GM20000 (cell line): Measurements from ENCODE around the gene ANKRD13D.

ENCODE experiments used
- DNase-seq: peaks from one replicate; pipeline ENCODE4 v3.0.0; 2012; ENCODE audit warnings: low spot score
- TF ChIP-seq, protein P1 (sequence below): IDR thresholded peaks from 2 replicates; pipeline ENCODE4 v1.5.1; 2012; ENCODE audit warnings: mild to moderate bottlenecking, control low read depth; ENCODE audit errors: extremely low read depth, missing control alignments

Gene ANKRD13D

DNA sequence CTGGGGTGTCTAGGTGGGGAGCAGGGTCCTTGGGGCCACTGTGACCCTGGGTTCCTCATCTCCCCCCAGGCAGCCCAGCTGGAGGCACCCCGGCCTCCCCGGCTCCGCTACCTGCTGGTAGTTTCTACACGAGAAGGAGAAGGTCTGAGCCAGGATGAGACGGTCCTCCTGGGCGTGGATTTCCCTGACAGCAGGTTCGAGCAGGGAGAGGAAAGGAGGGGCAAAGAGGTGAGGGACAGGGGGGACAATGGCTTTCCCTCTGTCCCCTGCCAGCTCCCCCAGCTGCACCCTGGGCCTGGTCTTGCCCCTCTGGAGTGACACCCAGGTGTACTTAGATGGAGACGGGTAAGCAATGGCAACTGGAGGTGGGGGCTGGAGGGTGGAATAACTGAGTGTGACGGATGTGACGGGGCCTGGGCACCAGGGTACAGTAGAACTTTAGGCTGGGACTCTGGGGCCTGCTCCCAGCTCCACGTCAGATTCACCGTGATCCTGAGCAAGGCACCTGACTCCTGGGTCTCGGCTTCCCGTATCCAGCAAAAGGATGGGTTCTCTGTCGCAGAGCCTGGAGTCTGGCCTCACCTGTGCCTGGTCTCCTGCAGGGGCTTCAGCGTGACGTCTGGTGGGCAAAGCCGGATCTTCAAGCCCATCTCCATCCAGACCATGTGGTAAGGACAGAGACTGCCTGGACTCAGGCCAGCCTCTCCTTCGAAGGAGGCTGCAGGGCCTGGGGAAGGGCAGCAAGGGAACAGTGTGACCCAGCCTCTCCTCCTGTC, 17.9 kb downstream of the ANKRD13D start:
- DNase-seq, result no peak
- TF ChIP-seq, protein P1, sequence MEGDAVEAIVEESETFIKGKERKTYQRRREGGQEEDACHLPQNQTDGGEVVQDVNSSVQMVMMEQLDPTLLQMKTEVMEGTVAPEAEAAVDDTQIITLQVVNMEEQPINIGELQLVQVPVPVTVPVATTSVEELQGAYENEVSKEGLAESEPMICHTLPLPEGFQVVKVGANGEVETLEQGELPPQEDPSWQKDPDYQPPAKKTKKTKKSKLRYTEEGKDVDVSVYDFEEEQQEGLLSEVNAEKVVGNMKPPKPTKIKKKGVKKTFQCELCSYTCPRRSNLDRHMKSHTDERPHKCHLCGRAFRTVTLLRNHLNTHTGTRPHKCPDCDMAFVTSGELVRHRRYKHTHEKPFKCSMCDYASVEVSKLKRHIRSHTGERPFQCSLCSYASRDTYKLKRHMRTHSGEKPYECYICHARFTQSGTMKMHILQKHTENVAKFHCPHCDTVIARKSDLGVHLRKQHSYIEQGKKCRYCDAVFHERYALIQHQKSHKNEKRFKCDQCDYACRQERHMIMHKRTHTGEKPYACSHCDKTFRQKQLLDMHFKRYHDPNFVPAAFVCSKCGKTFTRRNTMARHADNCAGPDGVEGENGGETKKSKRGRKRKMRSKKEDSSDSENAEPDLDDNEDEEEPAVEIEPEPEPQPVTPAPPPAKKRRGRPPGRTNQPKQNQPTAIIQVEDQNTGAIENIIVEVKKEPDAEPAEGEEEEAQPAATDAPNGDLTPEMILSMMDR, result no peak

- TF ChIP-seq, protein P1, result no peak
- no peak for DNase-seq
Observed at GRCh38 chr11:67307545-67308001, 18.5 kb downstream of the ANKRD13D start.

- no peak for DNase-seq
- TF ChIP-seq, protein P1, result no peak
Observed at GRCh38 chr11:67308031-67308866, 19.1 kb downstream of the ANKRD13D start.

- TF ChIP-seq, protein P1, result no peak
Observed at GRCh38 chr11:67309166-67309565, 20.1 kb downstream of the ANKRD13D start.

DNA sequence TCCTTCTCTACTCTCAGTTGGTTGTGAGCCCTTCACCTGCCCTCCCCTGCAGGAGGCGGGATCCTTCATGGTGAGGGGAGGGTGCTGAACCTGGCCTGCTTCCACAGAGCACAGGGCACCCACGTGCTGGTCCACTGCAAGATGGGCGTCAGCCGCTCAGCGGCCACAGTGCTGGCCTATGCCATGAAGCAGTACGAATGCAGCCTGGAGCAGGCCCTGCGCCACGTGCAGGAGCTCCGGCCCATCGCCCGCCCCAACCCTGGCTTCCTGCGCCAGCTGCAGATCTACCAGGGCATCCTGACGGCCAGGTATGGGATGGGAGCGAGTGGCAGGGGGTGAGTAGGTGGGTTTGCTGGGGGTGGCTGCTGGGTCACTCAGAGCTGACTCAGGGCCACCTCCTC, 20.6 kb downstream of the ANKRD13D start:
- TF ChIP-seq, protein P1, result no peak
- no peak for DNase-seq

More at GRCh38 chr11:67309166-67309565, 20.1 kb downstream of the ANKRD13D start:
- DNase-seq, result no peak

DNA sequence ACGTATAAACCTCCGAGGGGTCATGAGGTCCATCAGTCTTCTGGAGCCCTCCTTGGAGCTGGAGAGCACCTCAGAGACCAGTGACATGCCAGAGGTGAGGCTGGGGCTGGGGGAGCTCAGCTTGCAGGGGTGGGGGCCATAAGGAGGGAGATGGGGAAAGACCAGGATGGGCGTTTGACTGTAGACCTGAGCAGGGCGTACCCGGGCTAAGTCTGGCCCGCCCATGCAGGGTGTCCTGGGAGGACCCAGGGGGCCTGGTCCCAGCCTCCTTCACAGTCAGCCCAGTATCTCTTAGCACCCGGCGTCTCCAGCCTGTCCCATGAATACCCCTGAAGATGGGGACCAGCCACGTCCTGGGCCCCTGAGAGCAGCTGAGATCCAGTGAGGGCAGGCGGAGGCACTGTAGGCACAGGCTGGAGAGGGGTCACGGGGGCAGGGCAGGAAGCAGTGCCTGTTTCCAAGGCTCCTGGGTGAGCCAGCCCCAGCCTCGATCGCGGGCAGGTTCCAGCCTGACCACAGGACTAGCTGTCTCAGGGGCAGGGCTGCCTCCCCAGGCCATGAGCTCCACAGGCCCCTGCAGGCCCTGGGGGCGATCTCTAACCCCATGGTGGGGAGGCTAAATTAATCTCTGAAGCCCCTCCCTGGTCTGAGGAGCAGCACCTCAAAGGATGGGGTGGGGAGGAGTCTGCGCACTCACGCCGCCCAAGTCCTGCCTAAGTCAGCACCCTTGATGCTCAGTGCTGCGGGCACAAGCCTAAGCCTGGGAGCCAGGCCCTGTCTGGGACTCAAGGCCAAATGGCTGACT, 21.3 kb downstream of the ANKRD13D start:
- TF ChIP-seq, protein P1, result no peak
- no peak for DNase-seq
